ENCODE measurements around the gene PEX14.

GRCh38 chr1:10522322-10522860 is 47.6 kb downstream of the PEX14 start:
- TF ChIP-seq CTCF (IDR thresholded peaks at IDR 0.05), result no peak
- TF ChIP-seq POLR2AphosphoS5 (IDR thresholded peaks at IDR 0.05), result no peak
